ENCODE measurements around the gene IFT81. TPM values are rescaled to one million over a fixed set of nuclear protein-coding genes. Genes with fewer than 3 reads are reported as not detected.
A peak's percentile ranks its signal among the peaks of the same experiment; 100 is the strongest.
"Not testable (repeated sequence)": the region's sequence is repeated elsewhere in the genome, so short reads cannot be mapped to it uniquely, and the experiment has no call there.

The IFT81 gene
- total RNA-seq, 1 experiment from 2014 or later, result 10.5 TPM

GRCh38 chr12:110253176-110253575 is 129.0 kb downstream of the IFT81 start (continued):
- TF ChIP-seq, protein P1, sequence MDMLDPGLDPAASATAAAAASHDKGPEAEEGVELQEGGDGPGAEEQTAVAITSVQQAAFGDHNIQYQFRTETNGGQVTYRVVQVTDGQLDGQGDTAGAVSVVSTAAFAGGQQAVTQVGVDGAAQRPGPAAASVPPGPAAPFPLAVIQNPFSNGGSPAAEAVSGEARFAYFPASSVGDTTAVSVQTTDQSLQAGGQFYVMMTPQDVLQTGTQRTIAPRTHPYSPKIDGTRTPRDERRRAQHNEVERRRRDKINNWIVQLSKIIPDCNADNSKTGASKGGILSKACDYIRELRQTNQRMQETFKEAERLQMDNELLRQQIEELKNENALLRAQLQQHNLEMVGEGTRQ (CRISPR knock-in tag; IDR thresholded peaks at IDR 0.05), result no peak

DNA sequence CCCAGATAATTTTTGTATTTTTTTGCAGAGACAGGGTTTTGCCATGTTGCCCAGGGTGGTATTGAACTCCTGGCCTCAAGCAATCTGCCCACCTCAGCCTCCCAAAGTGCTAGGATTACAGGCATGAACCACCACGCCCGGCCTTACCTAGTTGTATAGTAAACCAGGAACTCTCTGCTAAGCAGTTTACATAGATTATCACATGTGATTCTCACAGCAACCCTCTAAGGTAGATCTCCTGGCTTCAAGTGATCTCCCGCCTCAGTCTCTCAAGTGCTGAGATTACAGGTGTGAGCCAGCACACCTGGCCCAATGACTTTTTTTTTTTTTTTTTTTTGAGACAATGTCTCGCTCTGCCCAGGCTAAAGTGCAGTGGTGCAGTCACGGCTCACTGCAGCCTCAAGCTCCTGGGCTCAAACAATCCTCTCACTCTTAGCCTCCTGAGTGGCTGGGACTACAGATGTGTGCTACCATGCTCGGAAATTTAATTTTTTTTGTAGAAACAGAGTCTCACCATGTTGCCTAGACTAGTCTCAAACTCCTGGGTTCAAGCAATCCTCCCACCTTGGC is 130.9 kb downstream of the IFT81 start:
- Mint-ChIP-seq H3K9me3 (no peaks in the 10 kb centered on the region), H3K36me3 (no peaks in the 10 kb centered on the region), H3K27me3 (ENCODE audit: low read depth) (peaks cover 2% of the 10 kb centered on the region; the same call in 1 of the 2 replicates), H3K27ac (no peak overlapping the region; the same call in 1 of the 2 replicates), H3K4me1 (0 out of 2 replicates have a peak, but pooled peaks cover 3% of the 10 kb centered on the region), H3K4me3 (no peak overlapping the region)
- POLR2A ChIA-PET, result no interaction called here
- DNase-seq (ENCODE audit: low spot score), result no peak
- TF ChIP-seq TP53 (CRISPR knock-in tag; IDR thresholded peaks at IDR 0.05) (no peak), ZNF138 (CRISPR knock-in tag; conservative IDR thresholded peaks at IDR 0.05) (no peak), ZNF317 (CRISPR knock-in tag; IDR thresholded peaks at IDR 0.05; ENCODE audit: borderline replicate concordance, low read depth) (no peak), ZBTB21 (CRISPR knock-in tag; IDR thresholded peaks at IDR 0.05; ENCODE audit: borderline replicate concordance) (no peak), ZNF416 (CRISPR knock-in tag; IDR thresholded peaks at IDR 0.05) (no peak), ZMAT4 (CRISPR knock-in tag; IDR thresholded peaks at IDR 0.05) (no peak), ZNF671 (CRISPR knock-in tag; IDR thresholded peaks at IDR 0.05) (no peak), STAT6 (CRISPR knock-in tag; conservative IDR thresholded peaks at IDR 0.05; ENCODE audit: low read depth) (no peak), HMGA2 (CRISPR knock-in tag; IDR thresholded peaks at IDR 0.05) (no peak), RORB (CRISPR knock-in tag; IDR thresholded peaks at IDR 0.05) (no peak), GTF2I (CRISPR knock-in tag; conservative IDR thresholded peaks at IDR 0.05) (no peak), ZNF263 (CRISPR knock-in tag; IDR thresholded peaks at IDR 0.05; ENCODE audit: low read depth) (no peak), AFF4 (CRISPR knock-in tag; IDR thresholded peaks at IDR 0.05; ENCODE audit: borderline replicate concordance) (no peak), GABPB1 (CRISPR knock-in tag; IDR thresholded peaks at IDR 0.05) (no peak)
- TF ChIP-seq, protein P2, sequence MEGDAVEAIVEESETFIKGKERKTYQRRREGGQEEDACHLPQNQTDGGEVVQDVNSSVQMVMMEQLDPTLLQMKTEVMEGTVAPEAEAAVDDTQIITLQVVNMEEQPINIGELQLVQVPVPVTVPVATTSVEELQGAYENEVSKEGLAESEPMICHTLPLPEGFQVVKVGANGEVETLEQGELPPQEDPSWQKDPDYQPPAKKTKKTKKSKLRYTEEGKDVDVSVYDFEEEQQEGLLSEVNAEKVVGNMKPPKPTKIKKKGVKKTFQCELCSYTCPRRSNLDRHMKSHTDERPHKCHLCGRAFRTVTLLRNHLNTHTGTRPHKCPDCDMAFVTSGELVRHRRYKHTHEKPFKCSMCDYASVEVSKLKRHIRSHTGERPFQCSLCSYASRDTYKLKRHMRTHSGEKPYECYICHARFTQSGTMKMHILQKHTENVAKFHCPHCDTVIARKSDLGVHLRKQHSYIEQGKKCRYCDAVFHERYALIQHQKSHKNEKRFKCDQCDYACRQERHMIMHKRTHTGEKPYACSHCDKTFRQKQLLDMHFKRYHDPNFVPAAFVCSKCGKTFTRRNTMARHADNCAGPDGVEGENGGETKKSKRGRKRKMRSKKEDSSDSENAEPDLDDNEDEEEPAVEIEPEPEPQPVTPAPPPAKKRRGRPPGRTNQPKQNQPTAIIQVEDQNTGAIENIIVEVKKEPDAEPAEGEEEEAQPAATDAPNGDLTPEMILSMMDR (IDR thresholded peaks at IDR 0.05), result no peak
- TF ChIP-seq, protein P3, sequence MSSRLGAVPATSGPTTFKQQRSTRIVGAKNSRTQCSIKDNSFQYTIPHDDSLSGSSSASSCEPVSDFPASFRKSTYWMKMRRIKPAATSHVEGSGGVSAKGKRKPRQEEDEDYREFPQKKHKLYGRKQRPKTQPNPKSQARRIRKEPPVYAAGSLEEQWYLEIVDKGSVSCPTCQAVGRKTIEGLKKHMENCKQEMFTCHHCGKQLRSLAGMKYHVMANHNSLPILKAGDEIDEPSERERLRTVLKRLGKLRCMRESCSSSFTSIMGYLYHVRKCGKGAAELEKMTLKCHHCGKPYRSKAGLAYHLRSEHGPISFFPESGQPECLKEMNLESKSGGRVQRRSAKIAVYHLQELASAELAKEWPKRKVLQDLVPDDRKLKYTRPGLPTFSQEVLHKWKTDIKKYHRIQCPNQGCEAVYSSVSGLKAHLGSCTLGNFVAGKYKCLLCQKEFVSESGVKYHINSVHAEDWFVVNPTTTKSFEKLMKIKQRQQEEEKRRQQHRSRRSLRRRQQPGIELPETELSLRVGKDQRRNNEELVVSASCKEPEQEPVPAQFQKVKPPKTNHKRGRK (CRISPR knock-in tag; IDR thresholded peaks at IDR 0.05; ENCODE audit: borderline replicate concordance), result no peak
- ATAC-seq, result no peak
- CTCF ChIA-PET, result no interaction called here

DNA sequence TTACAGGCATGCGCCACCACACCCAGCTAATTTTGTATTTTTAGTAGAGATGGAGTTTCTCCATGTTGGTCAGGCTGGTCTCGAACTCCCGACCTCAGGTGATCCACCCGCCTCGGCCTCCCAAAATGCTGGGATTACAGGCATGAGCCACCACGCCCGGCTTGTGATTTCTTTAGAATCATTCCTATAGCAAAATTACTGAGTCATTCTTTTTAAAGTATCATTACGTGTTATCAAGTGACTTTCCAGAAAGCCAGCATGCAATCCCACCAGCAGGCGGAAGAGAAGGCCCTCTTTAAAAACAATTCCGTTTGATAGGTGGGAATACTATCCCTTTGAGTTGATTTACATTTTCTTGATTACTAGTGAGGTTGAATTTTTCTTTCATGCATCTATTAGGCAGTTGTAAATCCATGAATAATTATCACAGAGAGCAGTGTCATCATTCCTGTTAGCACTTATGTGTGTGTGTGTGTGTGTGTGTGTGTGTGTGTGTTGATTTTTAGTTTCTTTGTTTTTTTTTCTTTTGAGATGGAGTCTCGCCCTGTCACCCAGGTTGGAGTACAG is 131.8 kb downstream of the IFT81 start:
- POLR2A ChIA-PET, result not testable (repeated sequence)

More for the DNA sequence above, 131.8 kb downstream of the IFT81 start:
- H3K9me3 Mint-ChIP-seq; ATAC-seq; DNase-seq (ENCODE audit: low spot score); H3K4me1 Mint-ChIP-seq; H3K4me3 Mint-ChIP-seq; H3K27me3 Mint-ChIP-seq (ENCODE audit: low read depth); H3K36me3 Mint-ChIP-seq: not testable (repeated sequence)
- peak overlapping the region; percentile 41; the same call in 1 of the 2 replicates for H3K27ac Mint-ChIP-seq
- CTCF ChIA-PET, result interaction anchor here (0.7 kb wide), 1 partner anchor 8 kb away, joined by 4 read pairs; no protein-coding TSS in a partner anchor
